ENCODE measurements around the gene ANTXR1. TPM values are rescaled to one million over a fixed set of nuclear protein-coding genes. Genes with fewer than 3 reads are reported as not detected.
"Not testable (repeated sequence)": the region's sequence is repeated elsewhere in the genome, so short reads cannot be mapped to it uniquely, and the experiment has no call there.

Gene ANTXR1
- total and polyA plus RNA-seq, 4 experiments from 2014 or later: 0.58 TPM; not detected in 3

- H3K9me3 Mint-ChIP-seq: peaks cover 0 to 2% (median 0%) of the 10 kb centered on the region in 8 donors
- no peaks in the 10 kb centered on the region for H3K4me1 Mint-ChIP-seq
- H3K27me3 ChIP-seq (ENCODE audit: insufficient read depth, low read length): no peaks in the 10 kb centered on the region
- H3K4me3 Mint-ChIP-seq: no peak overlapping the region
- H3K9me3 ChIP-seq (ENCODE audit: control insufficient read depth in 1 of 2, low read length in 2 of 2): no peaks in the 10 kb centered on the region
- no peak overlapping the region for H3K27ac Mint-ChIP-seq
- CTCF ChIA-PET (ENCODE audit: partially characterized antibody): no interaction called here
- no peaks in the 10 kb centered on the region for H3K36me3 ChIP-seq (ENCODE audit: insufficient read depth, low read length)
- H3K36me3 Mint-ChIP-seq: no peaks in the 10 kb centered on the region
- POLR2A ChIA-PET (ENCODE audit: partially characterized antibody): no interaction called here
- no peaks in the 10 kb centered on the region for H3K4me1 ChIP-seq (ENCODE audit: insufficient read depth, low read length)
- H3K4me3 ChIP-seq (ENCODE audit: low read length in 2 of 2): no peak overlapping the region
- H3K27me3 Mint-ChIP-seq: peaks cover 13 to 26% of the 10 kb centered on the region in 2 donors
- no peak for DNase-seq
- intact Hi-C loops (cut with micrococcal nuclease): no loop called here
- H3K27ac ChIP-seq (ENCODE audit: low read depth, low read length): no peak overlapping the region
These were observed 210.1 kb downstream of the ANTXR1 start for GRCh38 chr2:69222953-69223658.

GRCh38 chr2:69223759-69224511 lies 211.0 kb downstream of the ANTXR1 start:
- H3K27ac ChIP-seq (ENCODE audit: low read depth, low read length): no peak overlapping the region
- no peak overlapping the region for H3K4me3 ChIP-seq (ENCODE audit: low read length in 2 of 2)
- Mint-ChIP-seq H3K9me3 (peaks cover 0 to 2% (median 0%) of the 10 kb centered on the region in 8 donors), H3K27ac (no peak overlapping the region), H3K4me1 (no peaks in the 10 kb centered on the region), H3K36me3 (no peaks in the 10 kb centered on the region), H3K27me3 (peaks cover 10 to 26% of the 10 kb centered on the region in 2 donors), H3K4me3 (no peak overlapping the region)
- no peaks in the 10 kb centered on the region for H3K36me3 ChIP-seq (ENCODE audit: insufficient read depth, low read length)
- POLR2A ChIA-PET (ENCODE audit: partially characterized antibody): no interaction called here
- no peaks in the 10 kb centered on the region for H3K27me3 ChIP-seq (ENCODE audit: insufficient read depth, low read length)
- intact Hi-C loops (cut with micrococcal nuclease): no loop called here
- DNase-seq: no peak
- CTCF ChIA-PET (ENCODE audit: partially characterized antibody): no interaction called here
- H3K4me1 ChIP-seq (ENCODE audit: insufficient read depth, low read length): no peaks in the 10 kb centered on the region
- H3K9me3 ChIP-seq (ENCODE audit: control insufficient read depth in 1 of 2, low read length in 2 of 2): no peaks in the 10 kb centered on the region

- Mint-ChIP-seq H3K9me3 (peaks cover 0 to 2% (median 0%) of the 10 kb centered on the region in 8 donors), H3K27ac (no peak overlapping the region), H3K4me1 (no peaks in the 10 kb centered on the region), H3K36me3 (no peaks in the 10 kb centered on the region), H3K27me3 (peaks cover 10 to 26% of the 10 kb centered on the region in 2 donors), H3K4me3 (no peak overlapping the region)
- Histone ChIP-seq H3K9me3 (ENCODE audit: control insufficient read depth in 1 of 2, low read length in 2 of 2) (no peaks in the 10 kb centered on the region), H3K27me3 (ENCODE audit: insufficient read depth, low read length) (no peaks in the 10 kb centered on the region), H3K4me1 (ENCODE audit: insufficient read depth, low read length) (no peaks in the 10 kb centered on the region), H3K36me3 (ENCODE audit: insufficient read depth, low read length) (no peaks in the 10 kb centered on the region), H3K4me3 (ENCODE audit: low read length in 2 of 2) (no peak overlapping the region), H3K27ac (ENCODE audit: low read depth, low read length) (no peak overlapping the region)
- ChIA-PET CTCF (ENCODE audit: partially characterized antibody) (no interaction called here), POLR2A (ENCODE audit: partially characterized antibody) (no interaction called here)
- intact Hi-C loops (cut with micrococcal nuclease): no loop called here
- DNase-seq: no peak
These were observed 211.5 kb downstream of the ANTXR1 start for GRCh38 chr2:69224512-69224837.

- no peaks in the 10 kb centered on the region for H3K4me1 Mint-ChIP-seq
- ChIA-PET CTCF (ENCODE audit: partially characterized antibody) (no interaction called here), POLR2A (ENCODE audit: partially characterized antibody) (no interaction called here)
These were observed 213.0 kb downstream of the ANTXR1 start for GRCh38 chr2:69225933-69226332.

GRCh38 chr2:69226903-69227302 lies 213.9 kb downstream of the ANTXR1 start:
- H3K36me3 Mint-ChIP-seq: no peaks in the 10 kb centered on the region
- H3K4me3 ChIP-seq (ENCODE audit: low read length in 2 of 2): no peak overlapping the region
- H3K9me3 Mint-ChIP-seq: peaks cover 0 to 7% (median 1%) of the 10 kb centered on the region in 8 donors
- ChIA-PET POLR2A (ENCODE audit: partially characterized antibody) (no interaction called here), CTCF (ENCODE audit: partially characterized antibody) (no interaction called here)
- H3K4me3 Mint-ChIP-seq: no peak overlapping the region
- no peak overlapping the region for H3K27ac Mint-ChIP-seq
- no peaks in the 10 kb centered on the region for H3K4me1 ChIP-seq (ENCODE audit: insufficient read depth, low read length)
- H3K36me3 ChIP-seq (ENCODE audit: insufficient read depth, low read length): no peaks in the 10 kb centered on the region
- no peak overlapping the region for H3K27ac ChIP-seq (ENCODE audit: low read depth, low read length)
- intact Hi-C loops (cut with micrococcal nuclease): no loop called here
- H3K27me3 Mint-ChIP-seq: peaks cover 16 to 32% of the 10 kb centered on the region in 2 donors
- H3K4me1 Mint-ChIP-seq: no peaks in the 10 kb centered on the region
- H3K27me3 ChIP-seq (ENCODE audit: insufficient read depth, low read length): no peaks in the 10 kb centered on the region
- no peaks in the 10 kb centered on the region for H3K9me3 ChIP-seq (ENCODE audit: control insufficient read depth in 1 of 2, low read length in 2 of 2)
- no peak for DNase-seq

More at GRCh38 chr2:69225933-69226332, 213.0 kb downstream of the ANTXR1 start:
- intact Hi-C loops (cut with micrococcal nuclease): no loop called here
- Histone ChIP-seq H3K4me1 (ENCODE audit: insufficient read depth, low read length) (no peaks in the 10 kb centered on the region), H3K4me3 (ENCODE audit: low read length in 2 of 2) (no peak overlapping the region), H3K27me3 (ENCODE audit: insufficient read depth, low read length) (no peaks in the 10 kb centered on the region), H3K9me3 (ENCODE audit: control insufficient read depth in 1 of 2, low read length in 2 of 2) (no peaks in the 10 kb centered on the region), H3K27ac (ENCODE audit: low read depth, low read length) (no peak overlapping the region), H3K36me3 (ENCODE audit: insufficient read depth, low read length) (no peaks in the 10 kb centered on the region)
- Mint-ChIP-seq H3K36me3 (no peaks in the 10 kb centered on the region), H3K9me3 (peaks cover 0 to 4% (median under 1%) of the 10 kb centered on the region in 8 donors), H3K27me3 (peaks cover 14 to 28% of the 10 kb centered on the region in 2 donors), H3K4me3 (no peak overlapping the region), H3K27ac (no peak overlapping the region)
- no peak for DNase-seq

- intact Hi-C loops (cut with micrococcal nuclease): no loop called here
- H3K9me3 Mint-ChIP-seq: peaks cover 0 to 7% (median 1%) of the 10 kb centered on the region in 8 donors
- no peak overlapping the region for H3K4me3 Mint-ChIP-seq
- peaks cover 16 to 27% of the 10 kb centered on the region in 2 donors for H3K27me3 Mint-ChIP-seq
- H3K4me1 Mint-ChIP-seq: no peaks in the 10 kb centered on the region
- H3K36me3 Mint-ChIP-seq: no peaks in the 10 kb centered on the region
- H3K27ac Mint-ChIP-seq: no peak overlapping the region
- POLR2A ChIA-PET (ENCODE audit: partially characterized antibody): no interaction called here
- H3K9me3 ChIP-seq (ENCODE audit: control insufficient read depth in 1 of 2, low read length in 2 of 2): no peaks in the 10 kb centered on the region
- no peak overlapping the region for H3K4me3 ChIP-seq (ENCODE audit: low read length in 2 of 2)
- CTCF ChIA-PET (ENCODE audit: partially characterized antibody): no interaction called here
- no peaks in the 10 kb centered on the region for H3K36me3 ChIP-seq (ENCODE audit: insufficient read depth, low read length)
- no peaks in the 10 kb centered on the region for H3K4me1 ChIP-seq (ENCODE audit: insufficient read depth, low read length)
- H3K27me3 ChIP-seq (ENCODE audit: insufficient read depth, low read length): no peaks in the 10 kb centered on the region
- DNase-seq: no peak
- H3K27ac ChIP-seq (ENCODE audit: low read depth, low read length): no peak overlapping the region
These were observed 214.7 kb downstream of the ANTXR1 start for GRCh38 chr2:69227716-69228115.

- CTCF ChIA-PET (ENCODE audit: partially characterized antibody): not testable (repeated sequence)
These were observed 218.0 kb downstream of the ANTXR1 start for GRCh38 chr2:69230946-69231345.

More at GRCh38 chr2:69230946-69231345, 218.0 kb downstream of the ANTXR1 start:
- H3K27ac Mint-ChIP-seq; H3K27ac ChIP-seq (ENCODE audit: low read depth, low read length); intact Hi-C loops (cut with micrococcal nuclease); H3K36me3 Mint-ChIP-seq; DNase-seq; H3K4me3 ChIP-seq (ENCODE audit: low read length in 2 of 2); H3K4me3 Mint-ChIP-seq; POLR2A ChIA-PET (ENCODE audit: partially characterized antibody); H3K9me3 Mint-ChIP-seq; H3K36me3 ChIP-seq (ENCODE audit: insufficient read depth, low read length); H3K9me3 ChIP-seq (ENCODE audit: control insufficient read depth in 1 of 2, low read length in 2 of 2); H3K4me1 ChIP-seq (ENCODE audit: insufficient read depth, low read length); H3K4me1 Mint-ChIP-seq; H3K27me3 ChIP-seq (ENCODE audit: insufficient read depth, low read length): not testable (repeated sequence)
- H3K27me3 Mint-ChIP-seq: peaks cover 11 to 22% of the 10 kb centered on the region in 2 donors
